22Rv1 (cell line): ENCODE measurements around the gene B4GALT3.

Experiments
- CTCF ChIP-seq: fragments of 450-650 bp; IDR thresholded peaks from 2 replicates; pipeline ENCODE4 v1.5.1; 2017; ENCODE audit warnings: mild to moderate bottlenecking
- ZFX ChIP-seq: fragments of 450-650 bp; IDR thresholded peaks from 2 replicates; pipeline ENCODE4 v1.6.1; 2017; ENCODE audit warnings: antibody characterized with exemption, borderline replicate concordance

- no peak for TF ChIP-seq CTCF
- TF ChIP-seq ZFX = no peak
Measured at GRCh38 chr1:161196521-161197451, 19.5 kb upstream of the B4GALT3 start.
